Astrocyte (in vitro differentiated cells and primary cell): Measurements from ENCODE around the gene LUZP2. TPM values are rescaled to one million over a fixed set of nuclear protein-coding genes. Genes with fewer than 3 reads are reported as not detected.

Source experiments
- DNase-seq: peaks from one replicate; pipeline ENCODE4 v3.0.0-alpha.2; 2010; ENCODE audit warnings: low read depth
- FAIRE-seq: peaks from 2 replicates; lab custom pipeline; 2011; peaks lifted over from hg19 to GRCh38; lab: Jason Lieb, UNC
- H2AFZ ChIP-seq: 2 replicates; pipeline ENCODE4 v1.6.0; 2012; ENCODE audit warnings: low read depth, low read length, inconsistent platforms
- H3K27ac ChIP-seq: 2 replicates; pipeline ENCODE4 v1.5.1; 2011; ENCODE audit warnings: low read depth, low read length, inconsistent platforms
- H3K27me3 ChIP-seq: 2 replicates; pipeline ENCODE4 v1.6.0; 2011; ENCODE audit warnings: low read length, inconsistent platforms; ENCODE audit not compliant: insufficient read depth
- H3K36me3 ChIP-seq: 2 replicates; pipeline ENCODE4 v1.5.1; 2011; ENCODE audit warnings: low read length, inconsistent platforms; ENCODE audit not compliant: insufficient read depth
- H3K4me1 ChIP-seq: 2 replicates; pipeline ENCODE4 v1.5.1; 2011; ENCODE audit warnings: low read length, inconsistent platforms; ENCODE audit not compliant: insufficient read depth
- H3K4me2 ChIP-seq: 2 replicates; pipeline ENCODE4 v1.6.0; 2012; ENCODE audit warnings: low read length, inconsistent platforms
- H3K4me3 ChIP-seq: 2 replicates; pipeline ENCODE4 v1.5.1; 2011; ENCODE audit warnings: low read depth, mild to moderate bottlenecking, low read length, inconsistent platforms; ENCODE audit not compliant: insufficient read depth
- H3K79me2 ChIP-seq: 2 replicates; pipeline ENCODE4 v1.6.0; 2012; ENCODE audit warnings: mild to moderate bottlenecking, low read length, inconsistent platforms; ENCODE audit not compliant: insufficient read depth
- H3K9ac ChIP-seq: 2 replicates; pipeline ENCODE4 v1.6.0; 2012; ENCODE audit warnings: mild to moderate bottlenecking, low read length, inconsistent platforms
- H3K9me3 ChIP-seq: 2 replicates; pipeline ENCODE4 v1.5.1; 2012; ENCODE audit warnings: low read depth, mild to moderate bottlenecking, low read length, inconsistent platforms; ENCODE audit not compliant: insufficient read depth
- H4K20me1 ChIP-seq: 2 replicates; pipeline ENCODE4 v1.6.0; 2012; ENCODE audit warnings: low read length, inconsistent platforms; ENCODE audit not compliant: insufficient read depth
- H3K27ac Mint-ChIP-seq: one replicate; pipeline ENCODE4 v1.8.0; 2021; ENCODE audit warnings: mild to moderate bottlenecking, mixed read lengths; ENCODE audit not compliant: unreplicated experiment
- H3K27me3 Mint-ChIP-seq: one replicate; pipeline ENCODE4 v1.8.0; 2021; ENCODE audit warnings: low read depth, mixed read lengths; ENCODE audit not compliant: unreplicated experiment
- H3K36me3 Mint-ChIP-seq: one replicate; pipeline ENCODE4 v1.8.0; 2021; ENCODE audit warnings: low read depth, mixed read lengths; ENCODE audit not compliant: unreplicated experiment
- H3K4me1 Mint-ChIP-seq: one replicate; pipeline ENCODE4 v1.8.0; 2021; ENCODE audit warnings: low read depth, mixed read lengths; ENCODE audit not compliant: unreplicated experiment
- H3K4me3 Mint-ChIP-seq: one replicate; pipeline ENCODE4 v1.8.0; 2021; ENCODE audit warnings: mild to moderate bottlenecking, moderate library complexity, mixed read lengths; ENCODE audit not compliant: unreplicated experiment
- H3K9me3 Mint-ChIP-seq: one replicate; pipeline ENCODE4 v1.8.0; 2021; ENCODE audit warnings: mild to moderate bottlenecking, mixed read lengths; ENCODE audit not compliant: unreplicated experiment
- EZH2 ChIP-seq: IDR thresholded peaks from 2 replicates; pipeline ENCODE4 v1.6.1; 2012; ENCODE audit warnings: mild to moderate bottlenecking, low read length, inconsistent platforms; ENCODE audit not compliant: insufficient read depth
- total RNA-seq: library from RNA; stranded (reverse); gene quantifications from 2 replicates; pipeline ENCODE4 v1.2.1, GENCODE V29; 2021
- TF ChIP-seq, protein P1 (sequence below): IDR thresholded peaks from 2 replicates; pipeline ENCODE4 v1.5.1; 2011; ENCODE audit warnings: low read depth, mild to moderate bottlenecking, inconsistent platforms, low read length, moderate library complexity; ENCODE audit not compliant: insufficient read depth

Gene LUZP2
- total RNA-seq, 1 donor from 2014 or later: 2.3 TPM

DNA sequence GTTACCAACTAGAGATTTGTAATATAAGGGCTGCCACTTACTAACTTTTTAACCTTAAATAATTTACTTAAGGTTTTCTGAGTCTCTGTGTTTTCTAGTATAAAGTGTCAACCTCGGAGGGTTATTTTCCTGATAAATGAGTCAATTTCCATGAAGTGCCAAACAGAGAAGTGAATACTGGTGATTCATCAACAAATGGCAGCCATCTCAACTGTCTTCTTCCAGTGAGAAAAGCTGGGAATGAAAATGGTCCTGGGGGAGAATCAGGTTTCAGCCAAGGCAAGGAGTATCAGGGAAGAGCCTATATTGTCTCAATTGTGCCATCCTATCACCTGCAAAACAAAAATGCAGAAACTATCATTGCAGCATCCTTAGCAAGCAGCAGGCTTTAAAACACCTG is 129.1 kb downstream of the LUZP2 start:
- H3K36me3 Mint-ChIP-seq: no peaks in the 10 kb centered on the region
- H3K27me3 Mint-ChIP-seq: no peaks in the 10 kb centered on the region
- FAIRE-seq: no peak
- H4K20me1 ChIP-seq: no peaks in the 10 kb centered on the region
- no peak overlapping the region for H2AFZ ChIP-seq
- H3K27ac Mint-ChIP-seq: no peak overlapping the region
- H3K79me2 ChIP-seq: no peaks in the 10 kb centered on the region
- H3K9me3 Mint-ChIP-seq: no peaks in the 10 kb centered on the region
- no peaks in the 10 kb centered on the region for H3K27me3 ChIP-seq
- TF ChIP-seq EZH2: no peak
- TF ChIP-seq, protein P1, sequence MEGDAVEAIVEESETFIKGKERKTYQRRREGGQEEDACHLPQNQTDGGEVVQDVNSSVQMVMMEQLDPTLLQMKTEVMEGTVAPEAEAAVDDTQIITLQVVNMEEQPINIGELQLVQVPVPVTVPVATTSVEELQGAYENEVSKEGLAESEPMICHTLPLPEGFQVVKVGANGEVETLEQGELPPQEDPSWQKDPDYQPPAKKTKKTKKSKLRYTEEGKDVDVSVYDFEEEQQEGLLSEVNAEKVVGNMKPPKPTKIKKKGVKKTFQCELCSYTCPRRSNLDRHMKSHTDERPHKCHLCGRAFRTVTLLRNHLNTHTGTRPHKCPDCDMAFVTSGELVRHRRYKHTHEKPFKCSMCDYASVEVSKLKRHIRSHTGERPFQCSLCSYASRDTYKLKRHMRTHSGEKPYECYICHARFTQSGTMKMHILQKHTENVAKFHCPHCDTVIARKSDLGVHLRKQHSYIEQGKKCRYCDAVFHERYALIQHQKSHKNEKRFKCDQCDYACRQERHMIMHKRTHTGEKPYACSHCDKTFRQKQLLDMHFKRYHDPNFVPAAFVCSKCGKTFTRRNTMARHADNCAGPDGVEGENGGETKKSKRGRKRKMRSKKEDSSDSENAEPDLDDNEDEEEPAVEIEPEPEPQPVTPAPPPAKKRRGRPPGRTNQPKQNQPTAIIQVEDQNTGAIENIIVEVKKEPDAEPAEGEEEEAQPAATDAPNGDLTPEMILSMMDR: no peak
- H3K36me3 ChIP-seq: no peaks in the 10 kb centered on the region
- H3K4me2 ChIP-seq: no peak overlapping the region
- DNase-seq: no peak
- no peak overlapping the region for H3K9ac ChIP-seq
- no peaks in the 10 kb centered on the region for H3K9me3 ChIP-seq
- H3K4me1 ChIP-seq: no peaks in the 10 kb centered on the region
- H3K4me1 Mint-ChIP-seq: no peaks in the 10 kb centered on the region
- no peak overlapping the region for H3K4me3 Mint-ChIP-seq
- H3K27ac ChIP-seq: no peak overlapping the region
- H3K4me3 ChIP-seq: no peak overlapping the region

DNA sequence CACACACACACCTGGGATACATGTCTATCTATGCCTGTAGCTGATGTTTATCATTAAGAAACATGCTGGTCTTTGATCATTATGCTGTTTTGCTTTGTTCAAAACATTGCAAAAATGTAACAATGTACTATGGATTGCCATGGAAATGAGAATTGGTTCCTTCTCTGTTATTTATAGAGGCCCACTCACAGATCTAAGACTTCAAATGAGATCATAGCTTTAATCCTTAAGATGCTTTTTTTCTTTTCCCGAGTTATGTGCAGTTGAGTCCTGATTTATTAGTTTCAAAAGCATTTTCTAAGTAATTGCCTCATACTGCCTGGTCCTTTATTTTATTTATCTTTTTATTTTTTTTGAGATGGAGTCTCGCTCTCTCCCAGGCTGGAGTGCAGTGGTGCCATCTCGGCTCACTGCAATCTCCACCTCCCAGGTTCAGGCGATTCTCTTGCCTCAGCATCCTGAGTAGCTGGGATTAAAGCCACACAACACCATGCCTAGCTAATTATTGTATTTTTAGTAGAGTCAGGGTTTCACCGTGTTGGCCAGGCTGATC is 131.4 kb downstream of the LUZP2 start:
- Mint-ChIP-seq H3K4me3 (no peak overlapping the region), H3K4me1 (no peaks in the 10 kb centered on the region), H3K36me3 (no peaks in the 10 kb centered on the region), H3K9me3 (no peaks in the 10 kb centered on the region), H3K27ac (no peak overlapping the region), H3K27me3 (no peaks in the 10 kb centered on the region)
- no peak overlapping the region for H3K4me2 ChIP-seq
- no peaks in the 10 kb centered on the region for H3K9me3 ChIP-seq
- no peak for TF ChIP-seq EZH2
- TF ChIP-seq, protein P1: no peak
- no peak overlapping the region for H3K9ac ChIP-seq
- H4K20me1 ChIP-seq: no peaks in the 10 kb centered on the region
- H2AFZ ChIP-seq: no peak overlapping the region
- no peak for FAIRE-seq
- no peak for DNase-seq
- H3K27me3 ChIP-seq: no peaks in the 10 kb centered on the region
- H3K36me3 ChIP-seq: no peaks in the 10 kb centered on the region
- no peaks in the 10 kb centered on the region for H3K79me2 ChIP-seq
- H3K4me3 ChIP-seq: no peak overlapping the region
- H3K27ac ChIP-seq: no peak overlapping the region
- H3K4me1 ChIP-seq: no peaks in the 10 kb centered on the region

DNA sequence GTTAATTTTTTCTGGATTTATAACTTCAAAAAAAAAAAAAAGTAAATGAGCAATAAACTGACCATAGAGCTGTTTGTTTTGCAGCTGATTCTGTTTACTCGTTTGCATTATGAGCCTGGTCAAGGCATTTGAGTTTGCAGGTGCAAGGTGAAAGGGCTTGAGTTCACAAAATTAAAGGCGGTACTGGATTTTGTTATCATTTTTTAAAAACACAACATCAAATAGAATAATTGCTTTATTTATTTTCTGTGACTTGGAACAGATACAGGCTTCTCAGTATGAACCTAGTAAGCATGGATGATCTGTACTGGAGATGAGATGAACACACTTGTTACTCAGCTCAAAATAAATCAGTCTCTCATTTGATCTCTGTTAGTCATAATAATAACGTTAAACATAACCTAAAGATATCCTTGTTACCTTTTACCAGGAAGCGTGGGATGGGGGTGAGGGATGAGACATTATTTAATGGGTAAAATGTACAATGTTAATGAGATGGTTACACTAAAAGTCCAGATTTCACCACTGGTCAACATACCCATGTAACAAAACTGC is 137.8 kb downstream of the LUZP2 start:
- Mint-ChIP-seq H3K27ac (no peak overlapping the region), H3K27me3 (no peaks in the 10 kb centered on the region), H3K9me3 (peaks cover 3% of the 10 kb centered on the region), H3K4me3 (no peak overlapping the region), H3K36me3 (no peaks in the 10 kb centered on the region), H3K4me1 (peaks cover 7% of the 10 kb centered on the region)
- no peak overlapping the region for H3K4me3 ChIP-seq
- TF ChIP-seq EZH2: no peak
- TF ChIP-seq, protein P1: no peak
- no peak overlapping the region for H3K27ac ChIP-seq
- FAIRE-seq: no peak
- no peak for DNase-seq
- no peaks in the 10 kb centered on the region for H3K27me3 ChIP-seq
- no peaks in the 10 kb centered on the region for H3K36me3 ChIP-seq
- H4K20me1 ChIP-seq: no peaks in the 10 kb centered on the region
- H3K79me2 ChIP-seq: no peaks in the 10 kb centered on the region
- no peaks in the 10 kb centered on the region for H3K4me1 ChIP-seq
- H2AFZ ChIP-seq: no peak overlapping the region
- H3K4me2 ChIP-seq: no peak overlapping the region
- H3K9me3 ChIP-seq: no peaks in the 10 kb centered on the region
- no peak overlapping the region for H3K9ac ChIP-seq
